HG03457 (cell line): Measurements from ENCODE around the gene C16orf96.

ENCODE experiments used
- ATAC-seq: cut with Tn5 transposase; IDR thresholded peaks from one replicate; pipeline ENCODE4 v1.9.1; 2021; ENCODE audit warnings: moderate number of reproducible peaks; ENCODE audit not compliant: unreplicated experiment

Gene C16orf96

DNA sequence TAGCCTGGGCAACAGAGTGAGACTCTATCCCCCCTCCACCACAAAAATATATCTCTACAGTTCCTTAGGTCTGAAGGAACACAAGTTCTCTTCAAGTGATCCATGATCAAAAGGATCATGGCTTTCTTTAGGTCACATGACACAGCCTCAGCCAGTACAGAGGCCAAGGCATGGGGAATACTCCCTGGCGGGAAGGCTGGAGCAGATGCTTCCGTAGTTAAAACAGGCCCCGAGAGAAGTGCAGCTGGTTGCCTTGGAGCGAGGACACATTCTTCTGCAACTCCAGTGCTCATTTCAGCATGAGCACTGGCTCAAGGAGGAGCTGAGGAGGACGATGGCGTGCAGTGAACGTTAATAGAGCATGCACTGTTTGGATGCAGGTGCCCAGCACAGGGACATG, 31.1 kb upstream of the C16orf96 start:
- no peak for ATAC-seq

- ATAC-seq: no peak
These were observed 30.4 kb upstream of the C16orf96 start for GRCh38 chr16:4525634-4526277.

DNA sequence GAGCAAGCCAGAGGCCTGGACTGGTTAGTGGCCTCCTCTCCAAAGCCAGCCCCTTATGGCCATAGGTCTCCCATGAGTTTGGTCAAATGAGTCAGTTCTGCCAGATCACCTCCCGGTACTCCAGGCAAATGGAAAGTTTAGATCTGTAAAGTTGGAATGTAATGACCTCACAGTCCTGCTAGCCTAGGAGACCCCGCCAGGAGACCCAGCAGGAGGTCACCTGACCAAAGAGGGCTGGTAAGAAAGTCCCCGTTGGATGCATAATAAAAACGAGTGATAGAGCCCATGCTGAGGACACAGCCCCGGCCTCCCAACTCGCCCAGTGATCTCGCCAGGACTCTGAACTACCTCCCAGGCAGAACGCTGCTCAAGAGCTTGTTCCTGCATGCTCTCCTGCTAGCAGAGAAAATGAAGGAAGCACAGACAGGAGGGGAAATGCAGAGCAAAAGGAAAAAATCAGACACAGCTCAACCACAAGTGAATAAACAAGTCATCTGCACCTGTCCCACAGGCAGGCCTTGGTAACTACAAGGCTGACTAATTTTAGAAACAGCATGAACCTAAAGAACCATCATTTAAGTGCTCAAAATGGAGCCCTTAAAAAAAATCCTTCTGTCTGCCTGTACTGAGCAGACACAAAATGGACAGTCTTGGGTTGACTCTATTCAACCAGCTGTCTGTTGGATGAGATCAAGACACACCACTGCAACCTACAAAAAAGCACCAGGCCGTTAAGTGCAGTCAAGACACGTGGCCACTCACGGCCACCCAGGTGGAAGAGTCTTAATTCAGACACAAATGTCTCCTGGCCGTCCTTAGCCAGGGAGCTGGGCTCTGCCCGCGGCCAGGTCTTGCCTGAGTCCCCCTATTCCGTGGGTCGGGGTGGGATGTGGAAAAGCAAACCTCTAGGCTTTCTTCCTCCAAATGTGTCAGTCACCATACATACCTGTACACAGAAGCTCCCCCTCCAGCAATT, 26.8 kb upstream of the C16orf96 start:
- ATAC-seq: no peak

DNA sequence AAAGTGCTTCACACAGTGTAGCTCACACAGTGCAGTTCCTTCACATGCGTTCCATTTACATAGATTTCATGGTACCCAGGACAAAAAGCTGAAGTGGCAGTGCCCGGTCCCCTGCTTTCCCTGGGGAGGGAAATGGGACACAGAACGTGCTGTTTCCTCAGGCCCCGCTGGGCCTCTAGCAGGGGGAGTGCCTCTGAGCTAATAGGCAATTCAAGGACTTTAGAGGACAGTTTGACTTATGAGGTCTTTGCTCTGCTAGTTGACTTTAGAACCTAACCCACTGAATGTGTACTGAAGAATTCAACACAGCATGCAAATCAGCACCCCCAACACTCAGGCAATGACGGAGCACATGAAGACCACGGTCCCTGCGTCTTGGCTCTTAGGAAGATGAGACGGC, 24.3 kb upstream of the C16orf96 start:
- ATAC-seq: no peak

- ATAC-seq: no peak
These were observed 23.9 kb upstream of the C16orf96 start for GRCh38 chr16:4532238-4532637.

- no peak for ATAC-seq
These were observed 22.6 kb upstream of the C16orf96 start for GRCh38 chr16:4533490-4533889.

DNA sequence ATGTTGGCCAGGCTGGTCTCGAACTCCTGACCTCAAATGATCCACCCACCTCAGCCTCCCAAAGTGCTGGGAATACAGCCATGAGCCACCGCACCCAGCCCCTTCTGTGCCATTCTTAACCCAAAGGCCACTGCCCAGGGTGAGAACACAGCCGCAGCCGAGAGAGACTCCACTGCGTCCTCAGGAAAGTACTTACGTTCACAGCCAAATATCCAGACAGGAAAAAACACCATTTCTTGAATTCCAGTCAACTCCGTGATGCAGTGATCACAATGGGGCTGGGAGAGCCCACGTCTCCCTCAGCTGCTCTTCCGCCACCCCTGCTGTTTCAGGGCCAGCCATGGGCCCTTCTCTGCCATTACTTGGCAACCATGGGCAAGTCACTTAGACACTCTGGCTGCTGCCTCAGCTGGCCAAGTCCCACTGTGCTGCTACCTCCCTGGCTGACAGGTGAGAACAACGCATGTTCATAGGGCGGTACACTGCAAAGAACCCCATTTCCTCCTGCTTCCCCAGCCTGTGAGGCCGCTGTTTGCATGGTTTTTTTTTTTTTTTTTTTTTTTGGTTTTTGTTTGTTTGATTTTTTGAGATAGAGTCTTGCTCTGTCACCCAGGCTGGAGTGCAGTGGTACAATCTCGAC, 21.9 kb upstream of the C16orf96 start:
- ATAC-seq: no peak

- ATAC-seq: no peak
These were observed 20.5 kb upstream of the C16orf96 start for GRCh38 chr16:4535627-4536108.

GRCh38 chr16:4536391-4537106, 19.6 kb upstream of the C16orf96 start:
- ATAC-seq: no peak

GRCh38 chr16:4537376-4538343, 18.5 kb upstream of the C16orf96 start:
- ATAC-seq: no peak

GRCh38 chr16:4538350-4539235, 17.5 kb upstream of the C16orf96 start, which contains the start of gene CDIP1:
Gene CDIP1, minus strand, starts transcription at chr16:4538773. Its CDS starts 24,643 bp downstream, at chr16:4514130.
- ATAC-seq: peak; percentile 68

- ATAC-seq: no peak
These were observed 16.3 kb upstream of the C16orf96 start for GRCh38 chr16:4539716-4540284.

DNA sequence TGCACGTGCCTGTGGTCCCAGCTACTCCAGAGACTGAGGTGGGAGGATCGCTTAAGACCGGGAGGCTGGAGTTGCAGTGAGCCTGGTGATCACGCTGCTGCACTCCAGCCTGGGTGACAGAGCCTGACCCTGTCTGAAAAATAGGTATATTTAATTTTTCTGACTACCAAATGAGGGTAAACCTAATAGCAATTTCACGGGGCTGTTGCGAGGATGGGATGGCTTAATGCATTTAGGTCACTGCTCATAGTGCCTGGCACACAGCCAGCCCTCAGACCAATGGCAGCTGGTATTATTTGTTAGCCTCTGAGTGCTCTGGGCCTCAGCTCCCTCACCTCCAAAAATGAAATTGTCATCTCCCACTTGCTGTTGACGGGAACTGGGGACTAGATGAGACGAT, 11.7 kb upstream of the C16orf96 start:
- no peak for ATAC-seq

GRCh38 chr16:4548124-4548523, 8.0 kb upstream of the C16orf96 start:
- ATAC-seq: no peak

- no peak for ATAC-seq
These were observed 5.5 kb upstream of the C16orf96 start for GRCh38 chr16:4550591-4550990.

GRCh38 chr16:4552541-4552940, 3.6 kb upstream of the C16orf96 start:
- ATAC-seq: no peak

GRCh38 chr16:4556580-4556979, 440 bp downstream of the C16orf96 start:
- no peak for ATAC-seq

DNA sequence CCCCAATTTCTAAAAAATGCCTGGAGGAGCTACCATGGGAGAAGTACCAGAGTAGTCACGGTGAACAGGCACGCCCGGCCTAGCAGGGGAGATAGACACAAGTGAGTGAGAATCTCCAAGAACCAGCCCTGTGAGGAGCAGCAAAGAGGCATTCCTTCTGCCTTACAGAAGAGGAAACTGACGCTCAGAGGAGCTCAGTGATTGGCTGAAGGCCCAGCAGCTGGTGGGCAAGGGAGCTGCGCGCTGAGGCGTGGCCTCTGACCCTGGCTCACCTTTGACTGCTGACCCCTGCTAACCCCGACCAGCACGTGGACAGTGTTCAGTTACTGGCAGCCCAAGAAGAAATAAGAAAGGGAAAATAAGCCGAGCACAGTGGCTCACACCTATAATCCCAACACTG, 1.8 kb downstream of the C16orf96 start:
- no peak for ATAC-seq
